Erythroblast (primary cell): ENCODE data around the gene NAV3.

Source experiments
- GATA1 ChIP-seq: IDR thresholded peaks from 2 replicates; pipeline ENCODE4 v1.6.1; 2011; ENCODE audit warnings: low read depth, mild to moderate bottlenecking, control low read depth, low read length, moderate library complexity
- POLR2A ChIP-seq: IDR thresholded peaks from 2 replicates; pipeline ENCODE4 v1.6.1; 2011; ENCODE audit warnings: mild to moderate bottlenecking, low read length

- no peak for TF ChIP-seq POLR2A
- TF ChIP-seq GATA1: no peak
Observed at GRCh38 chr12:77893918-77894317, 63.2 kb downstream of the NAV3 start.
